HG03175 (cell line): Measurements from ENCODE around the gene LPIN2.

Experiments
- ATAC-seq: cut with Tn5 transposase; IDR thresholded peaks from one replicate; pipeline ENCODE4 v1.9.1; 2021; ENCODE audit warnings: mild to moderate bottlenecking, moderate library complexity; ENCODE audit not compliant: unreplicated experiment

LPIN2 gene

GRCh38 chr18:2967357-2967756, 45.6 kb downstream of the LPIN2 start:
- no peak for ATAC-seq

GRCh38 chr18:2966560-2966959, 46.4 kb downstream of the LPIN2 start:
- no peak for ATAC-seq

- ATAC-seq: no peak
Observed at GRCh38 chr18:2965797-2966196, 47.1 kb downstream of the LPIN2 start.

GRCh38 chr18:2964361-2965010, 48.5 kb downstream of the LPIN2 start:
- no peak for ATAC-seq
